Jurkat, Clone E6-1 (cell line): ENCODE data around the gene SOBP.

Source experiments
- DNase-seq: peaks from one replicate; pipeline ENCODE4 v3.0.0-alpha.2; 2011; ENCODE audit warnings: low read depth, low spot score
- H3K4me3 ChIP-seq: 2 replicates; pipeline ENCODE4 v1.5.1; 2011; ENCODE audit warnings: mild to moderate bottlenecking, low read length, control low read depth, moderate library complexity

Gene SOBP

DNA sequence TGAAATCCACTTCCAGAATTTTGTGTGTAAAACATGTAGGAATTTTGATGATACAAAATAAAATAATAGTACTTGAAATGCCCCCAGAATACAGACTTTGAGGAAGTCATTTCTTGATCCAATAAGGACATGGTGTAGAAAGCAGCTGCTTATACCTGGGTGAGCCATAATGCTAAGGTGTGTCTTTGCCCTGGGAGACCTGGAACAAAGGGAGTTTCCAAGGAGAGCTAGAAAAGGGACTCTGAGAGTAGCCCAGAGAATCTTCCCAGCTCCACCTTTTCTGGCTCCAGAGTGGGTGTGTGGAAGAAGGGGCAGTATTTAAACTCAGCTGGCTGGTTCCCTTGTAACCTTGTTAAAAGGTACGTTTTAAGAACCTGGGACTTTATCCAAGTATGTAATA lies 77.7 kb downstream of the SOBP start:
- no peak for DNase-seq

DNA sequence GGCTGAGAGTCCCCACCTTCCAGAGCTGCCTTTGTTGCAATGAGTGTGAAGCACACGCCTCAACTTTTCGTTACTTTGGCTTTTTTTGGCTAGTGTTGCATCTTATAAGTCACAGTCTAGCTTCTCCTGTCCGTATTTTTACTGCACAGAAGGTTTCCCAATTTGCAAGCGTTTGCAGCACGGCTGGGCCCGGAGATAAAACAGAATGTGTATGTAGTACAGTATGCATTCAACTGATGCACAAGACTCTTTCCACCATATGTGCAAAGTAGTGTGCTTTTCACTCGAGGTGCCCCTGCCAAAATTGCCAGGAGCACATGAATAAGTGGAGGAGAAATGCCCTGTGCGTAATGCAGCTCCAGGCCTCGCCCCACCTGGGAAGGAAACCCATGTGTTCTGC lies 79.6 kb downstream of the SOBP start:
- H3K4me3 ChIP-seq: no peak overlapping the region
- no peak for DNase-seq

More for the DNA sequence above, 77.7 kb downstream of the SOBP start:
- no peak overlapping the region for H3K4me3 ChIP-seq

DNA sequence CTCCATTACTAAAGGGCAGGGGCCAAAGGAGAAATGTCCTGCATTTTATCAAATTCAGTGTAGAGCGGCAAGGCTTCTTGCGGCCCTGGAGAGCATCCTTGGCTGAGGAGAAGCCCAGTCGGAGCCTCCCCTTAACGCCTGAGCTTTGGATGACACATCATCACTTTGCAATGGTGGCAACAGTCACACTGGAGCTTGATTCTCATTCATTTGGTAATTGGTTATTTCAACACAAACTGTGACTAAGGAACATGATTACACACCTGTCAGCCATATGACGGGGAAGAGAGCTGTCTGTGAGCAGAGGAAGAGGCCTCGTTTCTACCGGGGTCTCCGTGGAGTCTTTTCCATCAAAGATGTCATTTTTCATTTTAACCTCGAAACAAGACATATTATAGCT lies 81.4 kb downstream of the SOBP start:
- DNase-seq: no peak

GRCh38 chr6:107572886-107573285 lies 83.0 kb downstream of the SOBP start:
- no peak for DNase-seq
- H3K4me3 ChIP-seq: no peak overlapping the region

More for the DNA sequence above, 81.4 kb downstream of the SOBP start:
- no peak overlapping the region for H3K4me3 ChIP-seq

DNA sequence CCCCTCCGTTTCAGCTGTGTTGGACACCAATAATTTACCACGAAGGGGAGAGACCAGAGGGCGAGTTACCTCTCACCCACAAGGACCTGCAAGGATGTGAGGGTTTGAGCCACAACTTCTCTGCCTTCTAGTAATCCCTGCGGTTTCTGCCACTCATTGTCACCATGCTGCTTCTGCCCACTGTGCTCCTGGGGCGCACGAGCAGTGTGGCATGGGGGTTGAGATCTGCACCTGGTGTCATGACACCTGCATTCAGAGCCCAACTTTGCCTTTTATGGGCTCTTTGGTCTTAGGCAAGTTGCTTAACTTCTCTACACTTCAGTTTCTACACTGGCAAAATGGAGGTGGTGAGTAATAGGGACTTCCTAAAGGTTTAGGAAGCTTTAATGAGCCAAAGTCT lies 84.9 kb downstream of the SOBP start:
- peak; percentile 85 for DNase-seq
- H3K4me3 ChIP-seq: no peak overlapping the region

DNA sequence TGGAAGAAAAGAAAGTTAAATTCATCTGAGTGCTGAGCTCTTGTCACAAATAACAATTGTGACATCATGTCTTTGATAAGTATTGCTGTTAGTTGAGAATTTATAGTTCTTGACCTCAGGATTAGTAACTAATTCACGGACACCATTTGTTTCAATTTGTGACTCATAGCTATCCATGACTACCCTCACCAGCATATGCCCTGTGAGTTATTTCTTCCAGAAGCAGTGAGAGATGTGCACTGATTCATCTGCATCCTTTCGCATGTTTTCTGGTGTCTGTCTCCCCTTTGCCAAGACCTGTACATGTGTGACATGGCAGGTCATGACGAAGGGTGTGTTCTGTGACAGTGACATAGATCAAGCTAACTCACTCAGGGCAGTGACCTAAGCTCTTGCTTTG lies 86.9 kb downstream of the SOBP start:
- no peak for DNase-seq
- no peak overlapping the region for H3K4me3 ChIP-seq

- no peak overlapping the region for H3K4me3 ChIP-seq
- DNase-seq: no peak
Observed at GRCh38 chr6:107578642-107579341, 88.9 kb downstream of the SOBP start.

- H3K4me3 ChIP-seq: no peak overlapping the region
Observed at GRCh38 chr6:107579456-107580056, 89.6 kb downstream of the SOBP start.

GRCh38 chr6:107582086-107582485 lies 92.2 kb downstream of the SOBP start:
- no peak overlapping the region for H3K4me3 ChIP-seq
- no peak for DNase-seq

More at GRCh38 chr6:107579456-107580056, 89.6 kb downstream of the SOBP start:
- DNase-seq: no peak

DNA sequence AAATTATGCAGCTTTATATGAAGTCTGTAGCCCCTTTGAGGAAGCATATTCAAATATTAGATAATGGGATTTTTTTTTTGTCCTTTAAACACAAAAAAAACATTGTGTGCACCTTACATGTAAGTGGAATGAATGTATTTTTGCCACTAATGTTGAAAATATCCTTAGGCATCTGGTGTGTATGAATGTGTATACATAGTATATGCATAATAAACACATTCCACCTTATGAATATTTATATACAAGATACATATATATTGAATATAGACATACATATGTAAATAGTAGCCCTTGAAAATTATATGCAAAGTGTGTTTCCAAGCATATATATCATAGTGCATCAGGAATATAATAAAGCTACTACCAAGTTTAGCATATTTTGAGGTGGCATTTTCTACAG lies 94.8 kb downstream of the SOBP start:
- no peak overlapping the region for H3K4me3 ChIP-seq
- no peak for DNase-seq

DNA sequence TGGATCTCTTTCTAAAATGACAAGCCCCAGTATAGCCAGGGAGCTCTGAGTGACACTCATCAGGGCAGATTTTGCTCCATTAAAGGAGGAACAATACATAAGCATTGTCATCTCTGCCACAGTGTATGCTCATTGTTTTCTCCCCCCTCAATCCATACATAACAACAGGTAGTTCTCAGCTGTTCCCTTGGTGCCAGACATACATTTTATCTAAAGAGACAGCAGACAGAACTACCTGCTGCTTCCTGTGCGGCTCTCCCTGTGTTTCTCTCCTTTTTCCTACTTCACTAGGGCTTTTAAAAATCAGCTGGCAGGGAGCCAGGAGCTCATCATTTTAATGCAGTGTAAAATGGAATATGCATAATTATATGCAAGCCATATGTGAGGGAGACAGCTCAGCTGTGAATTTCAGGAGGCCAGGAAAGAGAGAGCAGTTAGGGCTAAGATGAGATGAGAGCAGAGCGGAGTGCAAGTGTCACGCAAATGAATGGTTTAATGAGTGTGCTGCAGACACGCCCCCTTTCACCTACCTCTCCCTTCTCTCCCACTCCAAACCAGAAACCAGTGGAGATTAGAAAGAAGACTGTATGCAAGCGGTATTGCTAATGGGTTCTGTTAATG lies 96.0 kb downstream of the SOBP start:
- DNase-seq: no peak
- no peak overlapping the region for H3K4me3 ChIP-seq

DNA sequence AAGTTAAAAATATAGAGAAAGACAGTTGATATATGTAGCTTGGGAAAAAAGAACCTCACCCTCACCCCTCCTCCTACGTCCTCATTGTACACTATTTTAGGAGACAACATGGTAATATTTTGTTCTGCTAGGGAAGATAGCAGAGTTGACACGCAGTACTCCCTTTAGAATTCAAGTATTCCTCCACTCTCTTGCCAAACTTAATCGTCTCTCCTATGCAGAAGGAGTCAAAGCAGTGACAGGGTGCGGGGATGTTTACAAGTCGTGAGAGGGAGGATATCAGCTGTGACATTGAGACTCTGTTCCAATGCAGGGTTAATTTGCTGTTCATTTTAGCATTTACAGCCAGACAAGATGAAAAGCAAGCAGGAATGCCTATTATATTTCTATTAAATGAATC lies 97.5 kb downstream of the SOBP start:
- no peak for DNase-seq
- H3K4me3 ChIP-seq: no peak overlapping the region

- no peak for DNase-seq
- H3K4me3 ChIP-seq: no peak overlapping the region
Observed at GRCh38 chr6:107589199-107589598, 99.3 kb downstream of the SOBP start.

- H3K4me3 ChIP-seq: no peak overlapping the region
- DNase-seq: no peak
Observed at GRCh38 chr6:107589934-107590333, 100.0 kb downstream of the SOBP start.

DNA sequence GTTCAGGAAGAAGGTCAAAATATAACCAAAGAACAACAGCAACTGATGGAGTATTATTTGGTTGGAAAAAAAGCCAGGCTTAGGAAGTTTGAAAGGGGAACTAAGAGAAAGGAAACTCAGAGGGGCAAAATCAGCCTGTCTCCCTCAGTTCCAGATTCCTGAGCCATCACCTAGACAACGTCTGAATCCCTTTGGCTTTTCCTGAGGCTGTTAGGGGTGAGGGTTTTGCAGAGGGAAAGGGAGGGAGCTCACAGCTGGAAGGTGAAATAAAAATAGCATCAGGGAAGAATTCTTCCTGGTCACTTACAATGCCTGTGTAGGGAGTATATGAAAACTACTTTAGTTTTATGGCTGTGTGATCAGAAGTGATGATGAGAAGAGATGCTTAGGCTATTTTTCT lies 100.5 kb downstream of the SOBP start:
- no peak overlapping the region for H3K4me3 ChIP-seq
- no peak for DNase-seq

DNA sequence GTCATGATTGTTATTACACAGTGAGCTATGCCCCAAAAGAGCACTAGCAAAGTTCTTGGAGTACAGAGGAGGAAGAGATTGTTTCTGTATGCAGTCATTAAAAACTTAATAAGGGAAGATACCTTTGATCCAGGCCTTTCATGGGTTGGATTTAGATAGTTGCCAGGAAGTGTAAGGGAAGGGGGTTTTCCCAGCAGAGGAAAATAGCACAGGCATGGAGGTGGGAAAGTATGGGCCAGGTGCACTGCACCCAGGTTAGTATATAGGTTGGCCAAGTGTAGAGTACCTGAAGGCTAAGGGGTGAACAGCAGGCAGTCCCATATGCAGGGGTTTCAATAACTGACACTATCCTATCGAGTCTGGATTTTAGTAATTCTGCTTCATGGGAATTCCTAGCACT lies 101.4 kb downstream of the SOBP start:
- DNase-seq: no peak
- no peak overlapping the region for H3K4me3 ChIP-seq

DNA sequence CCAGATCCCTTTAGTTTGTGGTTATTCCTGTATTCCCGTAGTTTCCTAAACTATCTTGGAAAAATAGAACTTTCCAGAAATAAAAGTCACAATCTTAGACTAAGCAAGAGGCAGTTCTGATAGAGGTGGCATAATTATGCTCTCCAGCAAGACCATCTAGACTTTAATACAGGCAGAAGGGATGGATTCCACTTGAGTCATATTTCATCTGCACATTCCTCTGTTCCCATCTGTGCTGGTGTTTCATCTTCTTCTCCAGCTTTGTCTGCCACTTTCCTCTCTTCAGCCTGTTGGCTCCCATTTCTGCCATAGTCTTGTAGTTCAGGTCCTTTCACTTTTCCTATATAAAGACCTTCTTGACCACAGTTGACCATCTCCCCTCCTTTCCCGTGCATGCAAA lies 102.9 kb downstream of the SOBP start:
- no peak for DNase-seq
- no peak overlapping the region for H3K4me3 ChIP-seq

GRCh38 chr6:107594736-107595135 lies 104.8 kb downstream of the SOBP start:
- H3K4me3 ChIP-seq: no peak overlapping the region
- DNase-seq: no peak

DNA sequence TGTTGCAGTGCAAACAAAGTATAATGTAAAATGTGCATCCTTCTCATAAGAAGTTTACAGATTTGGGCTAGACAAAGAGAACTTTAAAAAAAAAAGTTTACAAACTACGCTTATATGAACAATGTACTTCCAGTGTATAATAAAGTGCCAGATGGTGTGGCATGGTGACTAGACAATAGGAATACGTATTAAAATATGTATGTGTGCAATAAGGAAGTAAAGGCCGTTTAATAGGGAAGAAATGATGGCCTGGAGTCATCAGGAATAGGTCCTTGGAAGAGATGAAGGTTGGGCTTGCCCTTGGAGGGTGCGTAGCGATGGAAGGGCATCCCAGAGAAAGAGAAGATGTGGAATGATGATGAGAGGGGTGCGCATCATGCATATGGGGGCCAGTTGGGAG lies 108.2 kb downstream of the SOBP start:
- no peak for DNase-seq
- no peak overlapping the region for H3K4me3 ChIP-seq

- H3K4me3 ChIP-seq: no peak overlapping the region
Observed at GRCh38 chr6:107599043-107599442, 109.1 kb downstream of the SOBP start.

DNA sequence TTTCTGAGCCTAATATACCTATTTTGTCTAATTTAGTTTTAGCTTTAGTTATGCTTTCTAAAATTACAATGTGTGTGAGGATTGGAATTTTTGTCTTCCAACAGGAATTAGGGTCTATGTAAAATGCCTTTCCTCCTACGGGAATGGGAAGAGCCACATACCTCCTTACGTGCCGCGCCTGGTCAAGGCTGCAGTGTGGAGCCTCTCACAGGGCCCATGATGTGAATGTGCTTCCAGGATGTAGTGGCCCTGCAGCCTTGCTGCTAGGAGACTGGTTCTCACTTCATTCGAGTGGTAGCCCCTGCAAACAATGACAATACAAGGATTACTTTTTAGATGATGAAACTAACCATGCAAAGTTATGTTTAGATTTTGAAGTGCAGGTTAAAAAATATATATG lies 110.2 kb downstream of the SOBP start:
- no peak overlapping the region for H3K4me3 ChIP-seq
- DNase-seq: no peak

More at GRCh38 chr6:107599043-107599442, 109.1 kb downstream of the SOBP start:
- no peak for DNase-seq
